Activated CD4-positive, alpha-beta memory T cell treated with anti-CD3 and anti-CD28 coated beads, Interleukin-2, amount 10 ng/mL, durations not matched to agents 7 days and 5 days (primary cell): ENCODE measurements around the gene AMBRA1. TPM values are rescaled to one million over a fixed set of nuclear protein-coding genes. Genes with fewer than 3 reads are reported as not detected.

Experiments used
- CTCF ChIA-PET: fragments of 350-600 bp; sonication (Branson Sonifier 250); formaldehyde crosslinking; loops from one replicate; lab custom pipeline; 2021; ENCODE audit warnings: antibody characterized with exemption, inconsistent platforms; lab: Charles Lee
- POLR2A ChIA-PET: fragments of 350-600 bp; sonication (Branson Sonifier 250); formaldehyde crosslinking; loops from one replicate; lab custom pipeline; 2021; ENCODE audit warnings: antibody characterized with exemption; lab: Charles Lee
- DNase-seq: peaks from one replicate; pipeline ENCODE4 v3.0.0-alpha.2; 2020
- H3K27ac Mint-ChIP-seq: one replicate; pipeline ENCODE4 v1.8.0; 2021; ENCODE audit warnings: mild to moderate bottlenecking, mixed read lengths
- H3K27me3 Mint-ChIP-seq: one replicate; pipeline ENCODE4 v1.8.0; 2021; ENCODE audit warnings: mixed read lengths
- H3K36me3 Mint-ChIP-seq: one replicate; pipeline ENCODE4 v1.8.0; 2021; ENCODE audit warnings: low read depth, mixed read lengths
- H3K4me1 Mint-ChIP-seq: one replicate; pipeline ENCODE4 v1.8.0; 2021; ENCODE audit warnings: mixed read lengths
- H3K4me3 Mint-ChIP-seq: one replicate; pipeline ENCODE4 v1.8.0; 2021; ENCODE audit warnings: mild to moderate bottlenecking, mixed read lengths
- H3K9me3 Mint-ChIP-seq: one replicate; pipeline ENCODE4 v1.8.0; 2021; ENCODE audit warnings: mixed read lengths
- total RNA-seq, 2 experiments: library from RNA; stranded (reverse); gene quantifications; one replicate each; pipeline ENCODE4 v1.2.3, GENCODE V29; 2021

The AMBRA1 gene
- total RNA-seq, 2 experiments from 2014 or later, result 34.6 to 35.5 TPM

DNA sequence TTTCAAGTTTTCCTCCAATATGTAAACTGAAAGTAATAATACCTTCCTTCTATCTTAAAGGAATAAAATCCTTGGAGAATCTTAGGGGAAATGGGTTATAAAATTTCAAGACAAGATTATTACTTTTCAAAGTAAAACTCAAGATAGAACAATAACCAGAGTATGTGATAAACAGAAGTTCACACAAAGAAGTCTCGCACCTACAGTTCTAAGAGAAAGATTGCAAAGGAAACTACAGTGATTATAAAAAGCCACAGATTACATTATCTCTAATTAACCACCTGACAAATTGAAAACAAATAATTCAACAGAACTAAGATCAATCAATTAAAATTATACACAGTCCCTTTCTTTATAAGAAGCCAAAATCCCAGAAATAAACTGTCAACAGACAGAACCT is 34.0 kb downstream of the AMBRA1 start:
- ChIA-PET POLR2A (interaction anchor here (0.8 to 2.7 kb wide), 5 partner anchors 11 to 58 kb away, joined by 3 to 23 read pairs (median 18); partner anchors contain the start of genes AMBRA1, ATG13 and HARBI1), CTCF (interaction anchor here (1.3 to 2.8 kb wide), 6 partner anchors 11 to 57 kb away, joined by 3 to 24 read pairs (median 8); partner anchors contain the start of genes AMBRA1, ATG13 and HARBI1)
- no peak for DNase-seq
- Mint-ChIP-seq H3K27ac (peak overlapping the region; percentile 96), H3K4me3 (peak overlapping the region; percentile 95), H3K4me1 (peaks cover 63% of the 10 kb centered on the region), H3K9me3 (no peaks in the 10 kb centered on the region), H3K36me3 (peaks cover 7% of the 10 kb centered on the region), H3K27me3 (no peaks in the 10 kb centered on the region)

DNA sequence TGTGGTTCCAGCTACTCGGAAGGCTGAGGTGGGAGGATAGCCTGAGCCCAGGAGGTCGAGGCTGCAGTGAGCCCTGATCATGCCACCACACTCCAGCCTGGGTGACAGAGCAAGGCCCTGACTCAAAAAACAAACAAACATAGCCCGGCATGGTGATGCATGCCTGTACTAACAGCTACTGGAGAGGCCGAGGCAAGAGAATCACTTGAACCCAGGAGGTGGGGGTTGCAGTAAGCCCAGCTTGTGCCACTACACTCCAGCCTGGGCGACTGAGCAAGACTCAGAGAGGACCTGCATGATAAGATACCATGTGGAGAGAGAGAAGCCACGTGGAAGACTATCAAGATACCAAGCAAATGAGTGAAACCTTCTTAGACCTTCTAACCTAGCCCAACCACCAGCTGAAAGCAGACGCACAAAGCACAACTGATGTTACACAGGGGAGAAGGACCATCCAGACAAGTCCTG is 36.1 kb downstream of the AMBRA1 start:
- H3K9me3 Mint-ChIP-seq, result no peaks in the 10 kb centered on the region
- ChIA-PET POLR2A (no interaction called here), CTCF (interaction anchor here (1.2 to 1.5 kb wide), 2 partner anchors 29 to 59 kb away, joined by 3 to 4 read pairs; partner anchors contain the start of genes ATG13 and HARBI1)
- DNase-seq, result no peak
- H3K36me3 Mint-ChIP-seq, result peaks cover 11% of the 10 kb centered on the region
- no peak overlapping the region for H3K4me3 Mint-ChIP-seq
- no peak overlapping the region for H3K27ac Mint-ChIP-seq
- no peaks in the 10 kb centered on the region for H3K27me3 Mint-ChIP-seq
- peaks cover 74% of the 10 kb centered on the region for H3K4me1 Mint-ChIP-seq

GRCh38 chr11:46555267-46556054 is 38.4 kb downstream of the AMBRA1 start:
- Mint-ChIP-seq H3K9me3 (no peaks in the 10 kb centered on the region), H3K27me3 (no peaks in the 10 kb centered on the region), H3K27ac (peak overlapping the region; percentile 61), H3K4me3 (peak overlapping the region; percentile 4), H3K36me3 (peaks cover 8% of the 10 kb centered on the region), H3K4me1 (peaks cover 59% of the 10 kb centered on the region)
- peak; percentile 36 for DNase-seq
- ChIA-PET CTCF (interaction anchor here (0.9 to 2.5 kb wide), 8 partner anchors 16 to 116 kb away, joined by 3 to 6 read pairs (median 4); partner anchors contain the start of gene AMBRA1), POLR2A (interaction anchor here (0.6 to 2.3 kb wide), 6 partner anchors 29 to 146 kb away, joined by 3 to 12 read pairs (median 4); partner anchors contain the start of genes AMBRA1, ATG13, HARBI1 and ZNF408)

GRCh38 chr11:46554213-46555147 is 39.3 kb downstream of the AMBRA1 start:
- ChIA-PET CTCF (interaction anchor here (1.1 to 2.5 kb wide), 8 partner anchors 16 to 117 kb away, joined by 3 to 6 read pairs (median 4); partner anchors contain the start of gene AMBRA1), POLR2A (interaction anchor here (0.9 to 2.3 kb wide), 4 partner anchors 39 to 147 kb away, joined by 3 to 12 read pairs (median 4); partner anchors contain the start of genes AMBRA1 and ZNF408)
- Mint-ChIP-seq H3K36me3 (peaks cover 6% of the 10 kb centered on the region), H3K4me3 (no peak overlapping the region), H3K4me1 (peaks cover 49% of the 10 kb centered on the region), H3K27me3 (no peaks in the 10 kb centered on the region), H3K9me3 (no peaks in the 10 kb centered on the region), H3K27ac (peak overlapping the region; percentile 38)
- no peak for DNase-seq

DNA sequence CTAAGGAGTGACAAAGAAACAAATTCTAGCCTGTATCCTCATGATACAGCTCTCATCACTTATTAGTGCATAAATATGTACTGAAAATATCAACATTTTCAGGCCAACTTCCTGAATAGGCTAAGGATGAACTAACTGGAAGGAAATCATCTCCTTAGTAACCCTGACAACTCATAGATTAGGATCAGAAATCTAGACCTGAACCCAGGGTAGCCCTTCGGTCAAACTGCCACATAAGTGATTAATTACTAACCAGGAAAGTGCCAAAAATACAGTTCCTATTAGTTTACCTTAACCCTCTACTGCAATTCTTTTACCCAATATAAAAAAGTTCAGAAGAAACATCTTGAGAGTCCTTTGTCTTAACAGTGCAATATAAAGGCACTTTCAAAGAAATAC is 40.0 kb downstream of the AMBRA1 start:
- CTCF ChIA-PET, result interaction anchor here (1.1 to 1.6 kb wide), 3 partner anchors 16 to 65 kb away, joined by 3 to 5 read pairs (median 3); no protein-coding TSS in a partner anchor
- no peak overlapping the region for H3K4me3 Mint-ChIP-seq
- H3K9me3 Mint-ChIP-seq, result no peaks in the 10 kb centered on the region
- H3K36me3 Mint-ChIP-seq, result peaks cover 6% of the 10 kb centered on the region
- no peak overlapping the region for H3K27ac Mint-ChIP-seq
- H3K27me3 Mint-ChIP-seq, result no peaks in the 10 kb centered on the region
- POLR2A ChIA-PET, result interaction anchor here (0.8 to 2.3 kb wide), 2 partner anchors 40 to 64 kb away, joined by 3 to 12 read pairs; partner anchors contain the start of genes AMBRA1 and ATG13
- peaks cover 45% of the 10 kb centered on the region for H3K4me1 Mint-ChIP-seq
- no peak for DNase-seq

GRCh38 chr11:46551261-46551660 is 42.6 kb downstream of the AMBRA1 start:
- Mint-ChIP-seq H3K27ac (no peak overlapping the region), H3K4me1 (peaks cover 32% of the 10 kb centered on the region), H3K9me3 (no peaks in the 10 kb centered on the region), H3K4me3 (no peak overlapping the region), H3K27me3 (no peaks in the 10 kb centered on the region), H3K36me3 (peaks cover 16% of the 10 kb centered on the region)
- DNase-seq, result no peak
- ChIA-PET POLR2A (no interaction called here), CTCF (interaction anchor here (2.4 kb wide), 1 partner anchor 13 kb away, joined by 8 read pairs; no protein-coding TSS in a partner anchor)

- ChIA-PET CTCF (interaction anchor here (0.8 to 1.3 kb wide), 3 partner anchors 10 to 70 kb away, joined by 3 to 4 read pairs (median 3); partner anchors contain the start of genes AMBRA1, ATG13 and HARBI1), POLR2A (interaction anchor here (0.8 kb wide), 1 partner anchor 13 kb away, joined by 3 read pairs; no protein-coding TSS in a partner anchor)
- no peaks in the 10 kb centered on the region for H3K27me3 Mint-ChIP-seq
- no peak overlapping the region for H3K27ac Mint-ChIP-seq
- no peaks in the 10 kb centered on the region for H3K9me3 Mint-ChIP-seq
- peaks cover 37% of the 10 kb centered on the region for H3K36me3 Mint-ChIP-seq
- no peak overlapping the region for H3K4me3 Mint-ChIP-seq
- peaks cover 1% of the 10 kb centered on the region for H3K4me1 Mint-ChIP-seq
- DNase-seq, result no peak
Measured at GRCh38 chr11:46547579-46547978, 46.2 kb downstream of the AMBRA1 start.

DNA sequence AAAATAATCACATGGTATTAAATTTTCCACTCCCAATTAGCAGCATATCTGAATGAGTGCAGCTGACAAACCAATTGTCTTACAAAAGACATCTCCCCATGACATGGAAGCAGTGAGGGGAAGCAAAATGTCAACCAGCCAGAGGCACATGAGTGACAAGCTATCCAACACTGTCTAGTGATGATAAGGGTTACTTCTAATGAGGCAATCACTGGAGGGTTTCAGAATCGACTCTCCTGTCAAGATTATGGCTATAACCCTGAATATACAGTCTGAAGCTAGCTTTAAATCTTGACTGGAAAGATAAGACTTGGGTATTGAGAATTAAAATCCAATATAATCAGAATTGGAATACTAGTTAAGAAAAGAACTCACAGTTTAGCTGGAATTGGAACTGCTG is 50.3 kb downstream of the AMBRA1 start:
- ChIA-PET CTCF (interaction anchor here (2.1 kb wide), 1 partner anchor 14 kb away, joined by 5 read pairs; no protein-coding TSS in a partner anchor), POLR2A (no interaction called here)
- Mint-ChIP-seq H3K36me3 (peaks cover 50% of the 10 kb centered on the region), H3K4me3 (no peak overlapping the region), H3K27me3 (no peaks in the 10 kb centered on the region), H3K9me3 (no peaks in the 10 kb centered on the region), H3K27ac (no peak overlapping the region), H3K4me1 (no peaks in the 10 kb centered on the region)
- no peak for DNase-seq

- ChIA-PET CTCF (interaction anchor here (1.2 to 4.2 kb wide), 3 partner anchors 12 to 70 kb away, joined by 3 to 19 read pairs (median 5); no protein-coding TSS in a partner anchor), POLR2A (interaction anchor here (0.9 kb wide), 1 partner anchor 52 kb away, joined by 3 read pairs; the partner anchor contains the start of gene AMBRA1)
- Mint-ChIP-seq H3K27me3 (no peaks in the 10 kb centered on the region), H3K36me3 (peaks cover 45% of the 10 kb centered on the region), H3K27ac (no peak overlapping the region), H3K4me1 (peaks cover 4% of the 10 kb centered on the region), H3K9me3 (no peaks in the 10 kb centered on the region), H3K4me3 (no peak overlapping the region)
- DNase-seq, result no peak
Measured at GRCh38 chr11:46541593-46542371, 52.0 kb downstream of the AMBRA1 start.

DNA sequence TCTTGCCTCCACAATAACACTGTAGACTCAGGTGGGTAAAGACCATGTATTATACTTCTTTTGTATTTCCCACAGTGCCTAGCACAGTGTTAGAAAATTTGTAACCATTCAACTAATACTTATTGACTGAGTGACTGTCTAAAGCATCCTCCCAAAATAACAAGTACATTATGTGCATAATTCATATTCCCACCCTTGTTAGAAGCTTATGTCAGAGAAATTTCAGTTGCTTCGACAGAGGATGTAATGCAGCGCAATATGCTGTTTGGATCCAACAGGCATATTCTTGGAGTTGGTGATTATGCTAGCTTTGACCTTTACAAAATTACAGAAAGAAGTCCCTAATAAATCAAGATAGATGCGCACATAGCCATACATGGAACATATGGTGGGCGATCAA is 53.0 kb downstream of the AMBRA1 start:
- no peak overlapping the region for H3K4me3 Mint-ChIP-seq
- no peaks in the 10 kb centered on the region for H3K27me3 Mint-ChIP-seq
- POLR2A ChIA-PET, result no interaction called here
- DNase-seq, result no peak
- no peaks in the 10 kb centered on the region for H3K9me3 Mint-ChIP-seq
- peaks cover 39% of the 10 kb centered on the region for H3K36me3 Mint-ChIP-seq
- no peak overlapping the region for H3K27ac Mint-ChIP-seq
- H3K4me1 Mint-ChIP-seq, result peaks cover 4% of the 10 kb centered on the region
- CTCF ChIA-PET, result interaction anchor here (4.2 kb wide), 1 partner anchor 11 kb away, joined by 19 read pairs; no protein-coding TSS in a partner anchor
